IMR-90 (cell line): ENCODE data around the gene SPATA24. TPM values are rescaled to one million over a fixed set of nuclear protein-coding genes. Genes with fewer than 3 reads are reported as not detected.

Experiments used
- ATAC-seq: fragments of 200-7000 bp; cut with Tn5 transposase; 2 replicates; pipeline ENCODE4 v1.9.1; 2020; ENCODE audit warnings: low read depth, mild to moderate bottlenecking, moderate library complexity
- BruUV-seq: library from RNA; stranded (reverse); fragments of 400-500 nt; replicated peaks from 2 replicates; lab custom pipeline; 2021; lab: Mats Ljungman, UMichigan
- CTCF ChIA-PET: fragments of 300-600 bp; formaldehyde crosslinking; extraction: SDS; loops from one replicate; lab custom pipeline; 2021; ENCODE audit warnings: antibody characterized with exemption; lab: Yijun Ruan, JAX
- POLR2A ChIA-PET: fragments of 300-600 bp; sonication (Branson Sonifier 250); formaldehyde crosslinking; loops from one replicate; lab custom pipeline; 2022; ENCODE audit warnings: antibody characterized with exemption; ENCODE audit not compliant: unreplicated experiment; lab: Charles Lee
- DNase-seq: peaks from one replicate; pipeline ENCODE4 v3.0.0; 2013
- H2AFZ ChIP-seq: replicated peaks from 2 replicates; pipeline ENCODE3; 2013; ENCODE audit warnings: low read length, mild to moderate bottlenecking; ENCODE audit not compliant: poor library complexity
- H2AK5ac ChIP-seq: 2 replicates; pipeline ENCODE4 v1.6.1; 2013; ENCODE audit warnings: low read depth, low read length, inconsistent platforms
- H2AK9ac ChIP-seq: replicated peaks from 2 replicates; pipeline ENCODE3; 2013; ENCODE audit warnings: mild to moderate bottlenecking, low read depth, low read length, moderate library complexity; ENCODE audit not compliant: poor library complexity
- H2BK120ac ChIP-seq: 2 replicates; pipeline ENCODE4 v1.6.1; 2013; ENCODE audit warnings: low read depth, low read length, inconsistent platforms
- H2BK15ac ChIP-seq: 3 replicates; pipeline ENCODE4 v1.6.1; 2013; ENCODE audit warnings: low read depth, low read length, inconsistent platforms
- H2BK20ac ChIP-seq: 2 replicates; pipeline ENCODE4 v1.6.1; 2013; ENCODE audit warnings: low read depth, mild to moderate bottlenecking, inconsistent platforms, low read length, moderate library complexity
- H2BK5ac ChIP-seq: 2 replicates; pipeline ENCODE4 v1.6.1; 2013; ENCODE audit warnings: mild to moderate bottlenecking, low read depth, low read length, inconsistent platforms; ENCODE audit not compliant: poor library complexity, severe bottlenecking
- H3K14ac ChIP-seq: replicated peaks from 2 replicates; pipeline ENCODE4 v1.6.1; 2013; ENCODE audit warnings: low read depth, low read length, inconsistent platforms
- H3K18ac ChIP-seq: 2 replicates; pipeline ENCODE4 v1.6.1; 2013; ENCODE audit warnings: low read depth, low read length, control low read depth
- H3K23ac ChIP-seq: 2 replicates; pipeline ENCODE4 v1.6.1; 2013; ENCODE audit warnings: low read depth, low read length, inconsistent platforms
- H3K27ac ChIP-seq: 2 replicates; pipeline ENCODE4 v1.5.1; 2013; ENCODE audit warnings: mild to moderate bottlenecking, control low read depth, low read length; ENCODE audit not compliant: insufficient read depth
- H3K27me3 ChIP-seq: 2 replicates; pipeline ENCODE4 v1.6.1; 2013; ENCODE audit warnings: low read length; ENCODE audit not compliant: control insufficient read depth, insufficient read depth
- H3K36me3 ChIP-seq: 2 replicates; pipeline ENCODE4 v1.6.1; 2013; ENCODE audit warnings: low read length, mixed read lengths; ENCODE audit not compliant: control insufficient read depth, insufficient read depth
- H3K4ac ChIP-seq: 2 replicates; pipeline ENCODE4 v1.6.1; 2013; ENCODE audit warnings: low read depth, low read length, inconsistent platforms
- H3K4me1 ChIP-seq: 2 replicates; pipeline ENCODE4 v1.6.1; 2013; ENCODE audit warnings: low read length, mixed read lengths; ENCODE audit not compliant: control insufficient read depth, insufficient read depth
- H3K4me2 ChIP-seq: 2 replicates; pipeline ENCODE4 v1.6.1; 2013; ENCODE audit warnings: low read depth, mild to moderate bottlenecking, control low read depth, low read length, moderate library complexity
- H3K4me3 ChIP-seq: 2 replicates; pipeline ENCODE4 v1.5.1; 2013; ENCODE audit warnings: low read depth, mild to moderate bottlenecking, control low read depth, low read length, moderate library complexity; ENCODE audit not compliant: insufficient read depth
- H3K56ac ChIP-seq: 2 replicates; pipeline ENCODE4 v1.6.1; 2013; ENCODE audit warnings: low read length, inconsistent platforms; ENCODE audit not compliant: insufficient read depth; ENCODE audit errors: extremely low read depth
- H3K79me1 ChIP-seq, 2 experiments: 2 replicates each; pipeline ENCODE4 v1.6.1; 2013; ENCODE audit warnings: low read length in 2 of 2, inconsistent platforms in 1 of 2, low read depth in 1 of 2
- H3K9ac ChIP-seq: 2 replicates; pipeline ENCODE4 v1.6.1; 2013; ENCODE audit warnings: low read depth, low read length, control low read depth
- H3K9me1 ChIP-seq: 2 replicates; pipeline ENCODE4 v1.6.1; 2013; ENCODE audit warnings: low read length, inconsistent platforms; ENCODE audit not compliant: insufficient read depth
- H3K9me3 ChIP-seq: 2 replicates; pipeline ENCODE4 v1.6.1; 2013; ENCODE audit warnings: low read length; ENCODE audit not compliant: control insufficient read depth, insufficient read depth
- H4K20me1 ChIP-seq: 2 replicates; pipeline ENCODE4 v1.6.1; 2013; ENCODE audit warnings: low read length, inconsistent platforms; ENCODE audit not compliant: insufficient read depth
- H4K5ac ChIP-seq: 2 replicates; pipeline ENCODE4 v1.6.1; 2013; ENCODE audit warnings: mild to moderate bottlenecking, low read depth, low read length, control low read depth
- H4K8ac ChIP-seq, 2 experiments: 2 replicates each; pipeline ENCODE4 v1.6.1; 2013; ENCODE audit warnings: low read depth in 2 of 2, low read length in 2 of 2, control low read depth in 1 of 2, inconsistent platforms in 1 of 2
- H4K91ac ChIP-seq: 2 replicates; pipeline ENCODE4 v1.6.1; 2013; ENCODE audit warnings: low read depth, low read length, inconsistent platforms; ENCODE audit not compliant: insufficient read depth
- BHLHE40 ChIP-seq: fragments of 150-350 bp; IDR thresholded peaks from 2 replicates; pipeline ENCODE4 v1.6.1; 2016; ENCODE audit warnings: mild to moderate bottlenecking, low read depth, low read length
- CEBPB ChIP-seq: IDR thresholded peaks from 2 replicates; pipeline ENCODE4 v1.6.1; 2012; ENCODE audit warnings: low read depth, low read length, improper control_type of control experiment
- CTCF ChIP-seq: conservative IDR thresholded peaks from 2 replicates; pipeline ENCODE4 v1.5.1; 2012; ENCODE audit warnings: mild to moderate bottlenecking, low read depth, low read length, improper control_type of control experiment
- ELK1 ChIP-seq: fragments of 150-350 bp; IDR thresholded peaks from 2 replicates; pipeline ENCODE4 v1.6.1; 2016; ENCODE audit warnings: low read depth, mild to moderate bottlenecking, low read length, moderate library complexity, borderline replicate concordance
- FOS ChIP-seq: fragments of 150-350 bp; IDR thresholded peaks from 2 replicates; pipeline ENCODE4 v1.6.1; 2016; ENCODE audit warnings: low read depth, low read length
- MAFK ChIP-seq: IDR thresholded peaks from 2 replicates; pipeline ENCODE4 v1.6.1; 2012; ENCODE audit warnings: low read depth, low read length, improper control_type of control experiment
- MAZ ChIP-seq: IDR thresholded peaks from 2 replicates; pipeline ENCODE4 v1.6.1; 2012; ENCODE audit warnings: low read depth, mild to moderate bottlenecking, low read length, improper control_type of control experiment, moderate library complexity, borderline replicate concordance
- MXI1 ChIP-seq: IDR thresholded peaks from 2 replicates; pipeline ENCODE4 v1.6.1; 2012; ENCODE audit warnings: low read depth, mild to moderate bottlenecking, low read length, moderate library complexity, borderline replicate concordance
- NFE2L2 ChIP-seq: fragments of 150-350 bp; IDR thresholded peaks from 2 replicates; pipeline ENCODE4 v1.6.1; 2016; ENCODE audit warnings: low read depth, mild to moderate bottlenecking, low read length
- POLR2A ChIP-seq: IDR thresholded peaks from 2 replicates; pipeline ENCODE4 v1.6.1; 2012; ENCODE audit warnings: mild to moderate bottlenecking, low read depth, low read length
- RAD21 ChIP-seq: IDR thresholded peaks from 2 replicates; pipeline ENCODE4 v1.6.1; 2012; ENCODE audit warnings: low read length, improper control_type of control experiment
- RCOR1 ChIP-seq: IDR thresholded peaks from 2 replicates; pipeline ENCODE4 v1.6.1; 2012; ENCODE audit warnings: mild to moderate bottlenecking, low read length, improper control_type of control experiment; ENCODE audit not compliant: insufficient replicate concordance
- RFX5 ChIP-seq: IDR thresholded peaks from 2 replicates; pipeline ENCODE4 v1.8.0; 2012; ENCODE audit warnings: low read depth, mild to moderate bottlenecking, low read length, moderate library complexity
- SMC3 ChIP-seq: fragments of 150-350 bp; IDR thresholded peaks from 2 replicates; pipeline ENCODE4 v1.6.1; 2016; ENCODE audit warnings: low read depth, mild to moderate bottlenecking, antibody characterized with exemption, low read length, moderate library complexity
- USF2 ChIP-seq: fragments of 150-350 bp; IDR thresholded peaks from 2 replicates; pipeline ENCODE4 v1.6.1; 2017; ENCODE audit warnings: mild to moderate bottlenecking, antibody characterized with exemption, low read length, low read depth
- WGBS, 2 experiments: methylation state at CpG; one replicate each; pipeline versions ENCODE4 v1.1.5 to v1.1.7; 2013; ENCODE audit warnings: missing lambda C conversion rate in 2 of 2; ENCODE audit not compliant: insufficient read length in 1 of 2; ENCODE audit errors: extremely low coverage in 2 of 2; 5-methylcytosine and 5-hydroxymethylcytosine counted together
- dilution Hi-C: fragments of 300-500 bp; cut with HindIII; formaldehyde crosslinking; loops from one replicate; pipeline ENCODE4 v1.14.3; 2018; ENCODE audit warnings: low sequenced_read_pairs; ENCODE audit not compliant: unreplicated experiment
- in situ Hi-C: fragments of 300-500 bp; cut with MboI; formaldehyde crosslinking; loops from 3 replicates; pipeline ENCODE4 v1.14.3; 2019; ENCODE audit warnings: low sequenced_read_pairs, inconsistent platforms, mixed read lengths
- intact Hi-C: fragments of 100-400 bp; cut with micrococcal nuclease; formaldehyde crosslinking; loops from 2 replicates; pipeline ENCODE4 v1.10.0; 2022
- polyA plus RNA-seq, 3 experiments: library from polyadenylated mRNA; depleted of rRNA; stranded (reverse); fragments of >200 nt; gene quantifications; 2 replicates each; pipeline ENCODE4 v1.2.3, GENCODE V29; 2012; ENCODE audit warnings: low replicate concordance in 1 of 3
- total RNA-seq: library from RNA; depleted of rRNA; stranded (reverse); fragments of >200 nt; gene quantifications from 2 replicates; pipeline ENCODE4 v1.2.3, GENCODE V29; 2012

SPATA24 gene
- total and polyA plus RNA-seq, 2 of the 4 experiments (the other 2 are of a cell fraction), result 4.1 to 4.3 TPM

GRCh38 chr5:139422307-139422893 is 18.5 kb upstream of the SPATA24 start:
- no CpG with 5 or more reads among the region's 5 CpGs for WGBS, 2 experiments
- in situ Hi-C loops (loop anchor here (5.0 to 10.0 kb wide), 2 partner anchors 95 to 342 kb away; no protein-coding TSS in a partner anchor), dilution Hi-C loops (loop anchor here (25.0 kb wide), 1 partner anchor 90 kb away; no protein-coding TSS in a partner anchor), intact Hi-C loops (loop anchor here (1.0 to 5.0 kb wide), 4 partner anchors 91 to 345 kb away; partner anchors contain the start of gene UBE2D2)
- Histone ChIP-seq H3K4me3 (no peak overlapping the region), H4K8ac (no peak overlapping the region), H2BK120ac (no peak overlapping the region), H3K4me2 (no peak overlapping the region), H3K56ac (no peak overlapping the region), H2BK20ac (no peak overlapping the region), H3K23ac (no peak overlapping the region), H3K79me1 (no peaks in the 10 kb centered on the region), H3K27me3 (no peaks in the 10 kb centered on the region), H4K91ac (no peak overlapping the region), H2AFZ (no peak overlapping the region), H2AK5ac (no peak overlapping the region), H4K5ac (no peak overlapping the region), H3K27ac (no peak overlapping the region), H3K9ac (no peak overlapping the region), H3K9me3 (no peaks in the 10 kb centered on the region), H4K20me1 (no peaks in the 10 kb centered on the region), H2BK5ac (no peak overlapping the region), H3K36me3 (peaks cover 30% of the 10 kb centered on the region), H2AK9ac (no peak overlapping the region), H2BK15ac (no peak overlapping the region), H3K4ac (no peak overlapping the region), H3K4me1 (peaks cover 7% of the 10 kb centered on the region; the same call in 1 of the 2 replicates), H3K14ac (no peak overlapping the region), H3K9me1 (0 out of 2 replicates have a peak, but pooled peaks cover 7% of the 10 kb centered on the region), H3K18ac (no peak overlapping the region)
- DNase-seq (peak; percentile 78), ATAC-seq (peak; percentile 96)
- CTCF ChIA-PET, result interaction anchor here (0.6 to 2.4 kb wide), 16 partner anchors 16 to 354 kb away, joined by 3 to 32 read pairs (median 4); partner anchors contain the start of gene STING1
- no TSS peak for BruUV-seq
- POLR2A ChIA-PET, result no interaction called here
- TF ChIP-seq MAZ (no peak), CTCF (peak; percentile 94), ELK1 (no peak), FOS (no peak), BHLHE40 (no peak), CEBPB (no peak), RFX5 (no peak), RAD21 (peak; percentile 97), NFE2L2 (no peak), MXI1 (no peak), RCOR1 (no peak), POLR2A (0 out of 2 replicates have a peak, but pooled peaks have one; percentile 34), SMC3 (peak; percentile 94), USF2 (no peak), MAFK (0 out of 2 replicates have a peak, but pooled peaks have one; percentile 1)
